PC-9 (cell line): Measurements from ENCODE around the gene RNF31. TPM values are rescaled to one million over a fixed set of nuclear protein-coding genes. Genes with fewer than 3 reads are reported as not detected.

ENCODE experiments used
- BruUV-seq: library from RNA; stranded (reverse); fragments of 400-500 nt; replicated peaks from 2 replicates; lab custom pipeline; 2021; lab: Mats Ljungman, UMichigan
- CTCF ChIA-PET: fragments of 300-600 bp; sonication (Branson Sonifier 250); formaldehyde crosslinking; loops from one replicate; lab custom pipeline; 2022; ENCODE audit warnings: antibody characterized with exemption; lab: Charles Lee
- POLR2A ChIA-PET: fragments of 300-600 bp; sonication (Branson Sonifier 250); formaldehyde crosslinking; loops from one replicate; lab custom pipeline; 2022; ENCODE audit warnings: antibody characterized with exemption; ENCODE audit not compliant: unreplicated experiment; lab: Charles Lee
- DNase-seq, 2 experiments: peaks; one replicate each; pipeline versions ENCODE4 v3.0.0 to v3.0.0-alpha.2; 2015 to 2022; ENCODE audit warnings: mixed read lengths in 1 of 2
- H2AFZ ChIP-seq: fragments of 200-600 bp; sonication (generic); 2 replicates; pipeline ENCODE4 v1.8.1; 2017; ENCODE audit warnings: antibody characterized with exemption
- H3F3A ChIP-seq: fragments of 200-600 bp; sonication (generic); 2 replicates; pipeline ENCODE4 v1.8.1; 2017; ENCODE audit warnings: antibody characterized with exemption, mild to moderate bottlenecking, low read depth; ENCODE audit not compliant: insufficient read depth
- H3K27ac ChIP-seq: fragments of 200-600 bp; sonication (generic); 2 replicates; pipeline ENCODE4 v1.6.1; 2016; ENCODE audit warnings: mixed run types
- H3K27me3 ChIP-seq: fragments of 200-600 bp; sonication (generic); 2 replicates; pipeline ENCODE4 v1.6.1; 2016; ENCODE audit warnings: low read depth, mixed run types; ENCODE audit not compliant: insufficient read depth
- H3K36me3 ChIP-seq: fragments of 200-600 bp; sonication (generic); 2 replicates; pipeline ENCODE4 v1.6.1; 2016; ENCODE audit warnings: low read depth, mixed run types
- H3K4me1 ChIP-seq: fragments of 200-600 bp; sonication (generic); replicated peaks from 2 replicates; pipeline ENCODE4 v1.6.1; 2016; ENCODE audit warnings: mixed run types; ENCODE audit not compliant: insufficient read depth
- H3K4me2 ChIP-seq: fragments of 200-600 bp; sonication (generic); 2 replicates; pipeline ENCODE4 v1.6.1; 2017; ENCODE audit warnings: mixed run types
- H3K4me3 ChIP-seq: fragments of 200-600 bp; sonication (generic); 2 replicates; pipeline ENCODE4 v1.6.1; 2016; ENCODE audit warnings: mixed run types
- H3K79me2 ChIP-seq: fragments of 200-600 bp; sonication (generic); 2 replicates; pipeline ENCODE4 v1.6.1; 2017; ENCODE audit warnings: low read depth, mixed run types
- H3K9me2 ChIP-seq: fragments of 200-600 bp; sonication (generic); 2 replicates; pipeline ENCODE4 v1.8.1; 2017; ENCODE audit warnings: mild to moderate bottlenecking; ENCODE audit not compliant: insufficient read depth
- H3K9me3 ChIP-seq: fragments of 200-600 bp; sonication (generic); 2 replicates; pipeline ENCODE4 v1.8.1; 2016; ENCODE audit warnings: low read depth; ENCODE audit not compliant: insufficient read depth
- H4K20me1 ChIP-seq: fragments of 200-600 bp; sonication (generic); 2 replicates; pipeline ENCODE4 v1.8.1; 2017; ENCODE audit not compliant: insufficient read depth
- EZH2 ChIP-seq: fragments of 200-600 bp; sonication (generic); IDR thresholded peaks from 2 replicates; pipeline ENCODE4 v1.8.0; 2017; ENCODE audit warnings: antibody characterized with exemption, low read depth
- intact Hi-C: fragments of 100-400 bp; cut with micrococcal nuclease; formaldehyde crosslinking; loops from one replicate; pipeline ENCODE4 v1.10.0; 2022; ENCODE audit not compliant: unreplicated experiment
- total RNA-seq: library from RNA; stranded (reverse); gene quantifications from 2 replicates; pipeline ENCODE4 v1.2.3, GENCODE V29; 2021
- TF ChIP-seq, protein P1 (sequence below): fragments of 200-600 bp; sonication (generic); conservative IDR thresholded peaks from 2 replicates; pipeline ENCODE4 v1.6.1; 2017; ENCODE audit warnings: mixed run types, antibody characterized with exemption, mild to moderate bottlenecking, moderate library complexity

Gene RNF31
- total RNA-seq, 1 experiment from 2014 or later = 44.6 TPM

DNA sequence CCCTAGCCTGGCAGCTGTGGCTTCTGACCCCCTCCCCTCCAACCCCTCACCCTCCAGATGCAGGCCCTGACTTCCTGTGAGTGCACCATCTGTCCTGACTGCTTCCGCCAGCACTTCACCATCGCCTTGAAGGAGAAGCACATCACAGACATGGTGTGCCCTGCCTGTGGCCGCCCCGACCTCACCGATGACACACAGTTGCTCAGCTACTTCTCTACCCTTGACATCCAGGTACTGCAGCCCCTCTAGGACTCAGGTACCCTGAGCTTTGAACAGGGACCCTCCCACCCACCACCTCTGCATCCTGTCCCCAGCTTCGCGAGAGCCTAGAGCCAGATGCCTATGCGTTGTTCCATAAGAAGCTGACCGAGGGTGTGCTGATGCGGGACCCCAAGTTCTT is 7.8 kb downstream of the RNF31 start:
- no peaks in the 10 kb centered on the region for H3K9me3 ChIP-seq
- no TSS peak for BruUV-seq
- TF ChIP-seq, protein P1, sequence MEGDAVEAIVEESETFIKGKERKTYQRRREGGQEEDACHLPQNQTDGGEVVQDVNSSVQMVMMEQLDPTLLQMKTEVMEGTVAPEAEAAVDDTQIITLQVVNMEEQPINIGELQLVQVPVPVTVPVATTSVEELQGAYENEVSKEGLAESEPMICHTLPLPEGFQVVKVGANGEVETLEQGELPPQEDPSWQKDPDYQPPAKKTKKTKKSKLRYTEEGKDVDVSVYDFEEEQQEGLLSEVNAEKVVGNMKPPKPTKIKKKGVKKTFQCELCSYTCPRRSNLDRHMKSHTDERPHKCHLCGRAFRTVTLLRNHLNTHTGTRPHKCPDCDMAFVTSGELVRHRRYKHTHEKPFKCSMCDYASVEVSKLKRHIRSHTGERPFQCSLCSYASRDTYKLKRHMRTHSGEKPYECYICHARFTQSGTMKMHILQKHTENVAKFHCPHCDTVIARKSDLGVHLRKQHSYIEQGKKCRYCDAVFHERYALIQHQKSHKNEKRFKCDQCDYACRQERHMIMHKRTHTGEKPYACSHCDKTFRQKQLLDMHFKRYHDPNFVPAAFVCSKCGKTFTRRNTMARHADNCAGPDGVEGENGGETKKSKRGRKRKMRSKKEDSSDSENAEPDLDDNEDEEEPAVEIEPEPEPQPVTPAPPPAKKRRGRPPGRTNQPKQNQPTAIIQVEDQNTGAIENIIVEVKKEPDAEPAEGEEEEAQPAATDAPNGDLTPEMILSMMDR = no peak
- no peak for TF ChIP-seq EZH2
- DNase-seq = no peak
- CTCF ChIA-PET = no interaction called here
- H3K4me3 ChIP-seq = no peak overlapping the region
- no peaks in the 10 kb centered on the region for H3K79me2 ChIP-seq
- no peaks in the 10 kb centered on the region for H3K4me1 ChIP-seq
- no peak overlapping the region for H3K27ac ChIP-seq
- POLR2A ChIA-PET = no interaction called here
- no peaks in the 10 kb centered on the region; the same call in 1 of the 2 replicates for H3F3A ChIP-seq
- no peaks in the 10 kb centered on the region; the same call in 1 of the 2 replicates for H3K36me3 ChIP-seq
- no peaks in the 10 kb centered on the region for H3K27me3 ChIP-seq
- H2AFZ ChIP-seq = no peak overlapping the region
- no peak overlapping the region for H3K4me2 ChIP-seq
- H3K9me2 ChIP-seq = no peaks in the 10 kb centered on the region
- intact Hi-C loops = no loop called here
- no peaks in the 10 kb centered on the region for H4K20me1 ChIP-seq

DNA sequence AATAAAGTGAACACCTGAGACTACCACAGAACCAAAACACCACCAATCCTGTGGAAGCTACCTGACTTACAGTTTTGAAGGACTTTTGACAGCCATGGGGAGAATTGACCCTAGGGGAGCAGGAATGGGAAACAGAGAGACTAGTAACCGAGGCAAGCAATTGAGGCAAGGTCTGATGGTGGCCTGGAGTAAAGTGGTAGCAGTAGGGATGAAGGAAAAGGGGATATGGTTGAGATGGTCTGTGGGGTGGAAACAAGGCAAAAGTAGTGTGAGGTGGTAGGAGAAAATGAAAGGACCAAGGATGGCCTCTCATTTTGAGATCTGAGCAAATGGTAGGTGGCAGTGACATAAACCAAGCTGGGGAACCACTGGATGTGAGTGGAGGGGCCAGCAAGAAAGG is 9.5 kb downstream of the RNF31 start:
- Histone ChIP-seq H3K36me3 (no peaks in the 10 kb centered on the region; the same call in 1 of the 2 replicates), H2AFZ (no peak overlapping the region), H3K27ac (no peak overlapping the region), H3K79me2 (no peaks in the 10 kb centered on the region), H3K4me1 (peaks cover 13% of the 10 kb centered on the region), H3K4me2 (no peak overlapping the region), H3K9me3 (no peaks in the 10 kb centered on the region), H3K27me3 (no peaks in the 10 kb centered on the region), H3K4me3 (no peak overlapping the region), H3F3A (no peaks in the 10 kb centered on the region; the same call in 1 of the 2 replicates), H4K20me1 (no peaks in the 10 kb centered on the region), H3K9me2 (no peaks in the 10 kb centered on the region)
- CTCF ChIA-PET = no interaction called here
- BruUV-seq = no TSS peak
- no peak for TF ChIP-seq EZH2
- POLR2A ChIA-PET = interaction anchor here (0.7 kb wide), 1 partner anchor 87 kb away, joined by 3 read pairs; no protein-coding TSS in a partner anchor
- no peak for DNase-seq
- intact Hi-C loops = no loop called here

DNA sequence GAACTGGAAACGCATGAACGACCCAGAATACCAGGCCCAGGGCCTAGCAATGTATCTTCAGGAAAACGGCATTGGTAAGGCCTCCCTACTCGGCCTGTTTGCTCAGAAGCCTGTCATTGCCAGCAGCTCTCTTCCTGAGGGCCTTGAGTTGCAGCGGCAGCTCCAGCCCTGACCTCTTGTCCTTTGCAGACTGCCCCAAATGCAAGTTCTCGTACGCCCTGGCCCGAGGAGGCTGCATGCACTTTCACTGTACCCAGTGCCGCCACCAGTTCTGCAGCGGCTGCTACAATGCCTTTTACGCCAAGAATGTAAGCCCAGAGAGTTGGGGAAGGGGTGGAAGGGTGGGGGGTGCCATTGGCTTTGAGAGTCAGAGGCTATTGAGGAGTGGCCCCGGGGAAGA is 10.0 kb downstream of the RNF31 start:
- intact Hi-C loops = no loop called here
- Histone ChIP-seq H3K27ac (no peak overlapping the region), H3F3A (no peaks in the 10 kb centered on the region; the same call in 1 of the 2 replicates), H3K4me2 (no peak overlapping the region), H4K20me1 (no peaks in the 10 kb centered on the region), H3K36me3 (no peaks in the 10 kb centered on the region; the same call in 1 of the 2 replicates), H3K27me3 (no peaks in the 10 kb centered on the region), H3K4me3 (no peak overlapping the region), H3K9me3 (no peaks in the 10 kb centered on the region), H2AFZ (no peak overlapping the region), H3K79me2 (no peaks in the 10 kb centered on the region), H3K9me2 (no peaks in the 10 kb centered on the region), H3K4me1 (peaks cover 13% of the 10 kb centered on the region)
- no TSS peak for BruUV-seq
- TF ChIP-seq EZH2 = no peak
- TF ChIP-seq, protein P1 = no peak
- CTCF ChIA-PET = no interaction called here
- POLR2A ChIA-PET = interaction anchor here (0.7 kb wide), 1 partner anchor 87 kb away, joined by 3 read pairs; no protein-coding TSS in a partner anchor
- no peak for DNase-seq
